HG03045 (cell line): ENCODE results near the gene TMTC4.
A peak's percentile ranks its signal among the peaks of the same experiment; 100 is the strongest.
"Not testable (repeated sequence)": the region's sequence is repeated elsewhere in the genome, so short reads cannot be mapped to it uniquely, and the experiment has no call there.

Experiments used
- ATAC-seq: cut with Tn5 transposase; IDR thresholded peaks from one replicate; pipeline ENCODE4 v1.9.1; 2021; ENCODE audit warnings: mild to moderate bottlenecking, moderate library complexity; ENCODE audit not compliant: unreplicated experiment

TMTC4 gene, protein sequence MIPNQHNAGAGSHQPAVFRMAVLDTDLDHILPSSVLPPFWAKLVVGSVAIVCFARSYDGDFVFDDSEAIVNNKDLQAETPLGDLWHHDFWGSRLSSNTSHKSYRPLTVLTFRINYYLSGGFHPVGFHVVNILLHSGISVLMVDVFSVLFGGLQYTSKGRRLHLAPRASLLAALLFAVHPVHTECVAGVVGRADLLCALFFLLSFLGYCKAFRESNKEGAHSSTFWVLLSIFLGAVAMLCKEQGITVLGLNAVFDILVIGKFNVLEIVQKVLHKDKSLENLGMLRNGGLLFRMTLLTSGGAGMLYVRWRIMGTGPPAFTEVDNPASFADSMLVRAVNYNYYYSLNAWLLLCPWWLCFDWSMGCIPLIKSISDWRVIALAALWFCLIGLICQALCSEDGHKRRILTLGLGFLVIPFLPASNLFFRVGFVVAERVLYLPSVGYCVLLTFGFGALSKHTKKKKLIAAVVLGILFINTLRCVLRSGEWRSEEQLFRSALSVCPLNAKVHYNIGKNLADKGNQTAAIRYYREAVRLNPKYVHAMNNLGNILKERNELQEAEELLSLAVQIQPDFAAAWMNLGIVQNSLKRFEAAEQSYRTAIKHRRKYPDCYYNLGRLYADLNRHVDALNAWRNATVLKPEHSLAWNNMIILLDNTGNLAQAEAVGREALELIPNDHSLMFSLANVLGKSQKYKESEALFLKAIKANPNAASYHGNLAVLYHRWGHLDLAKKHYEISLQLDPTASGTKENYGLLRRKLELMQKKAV

DNA sequence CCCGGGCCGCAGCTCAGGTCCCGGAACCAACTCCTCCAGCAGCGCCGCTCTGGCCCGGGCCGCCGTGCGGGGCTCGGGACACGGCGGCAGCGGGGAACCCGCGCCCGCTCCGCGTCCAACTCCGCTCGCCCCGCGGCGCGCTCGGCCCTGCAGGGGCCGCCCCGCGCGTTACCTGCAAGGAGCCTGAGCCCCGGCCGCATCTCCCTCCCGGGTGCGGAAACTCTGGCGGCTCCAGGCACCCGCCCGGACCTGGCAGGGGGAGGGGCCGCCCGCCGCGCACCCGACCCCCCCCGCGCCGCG lies at the start of gene TMTC4:
TSS of gene TMTC4 (minus strand) at position 224 of the 300 bp plus-strand sequence. CDS start 4,433 bp downstream, outside the sequence.
- peak; percentile 43 for ATAC-seq

DNA sequence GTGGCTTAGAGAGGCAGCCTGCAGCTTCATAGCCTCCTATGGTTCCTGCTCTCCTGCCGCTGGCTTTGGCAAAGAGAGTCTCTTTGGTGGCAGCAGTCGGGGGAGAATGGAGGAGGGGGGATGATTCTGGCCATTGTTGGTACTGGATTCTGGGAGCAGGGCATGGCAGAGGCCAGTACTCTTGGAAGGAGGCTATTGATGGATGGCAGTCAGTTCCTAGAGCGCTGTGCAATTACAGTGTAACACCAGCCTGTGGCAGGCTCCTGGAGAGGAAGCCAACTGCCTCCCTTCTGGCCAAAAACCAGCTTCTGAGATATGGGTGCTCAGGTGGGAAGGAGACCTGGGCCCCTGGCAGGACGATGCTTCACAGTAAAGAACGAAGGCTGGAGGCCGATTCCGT lies 47.9 kb upstream of the TMTC4 start:
- ATAC-seq = no peak

DNA sequence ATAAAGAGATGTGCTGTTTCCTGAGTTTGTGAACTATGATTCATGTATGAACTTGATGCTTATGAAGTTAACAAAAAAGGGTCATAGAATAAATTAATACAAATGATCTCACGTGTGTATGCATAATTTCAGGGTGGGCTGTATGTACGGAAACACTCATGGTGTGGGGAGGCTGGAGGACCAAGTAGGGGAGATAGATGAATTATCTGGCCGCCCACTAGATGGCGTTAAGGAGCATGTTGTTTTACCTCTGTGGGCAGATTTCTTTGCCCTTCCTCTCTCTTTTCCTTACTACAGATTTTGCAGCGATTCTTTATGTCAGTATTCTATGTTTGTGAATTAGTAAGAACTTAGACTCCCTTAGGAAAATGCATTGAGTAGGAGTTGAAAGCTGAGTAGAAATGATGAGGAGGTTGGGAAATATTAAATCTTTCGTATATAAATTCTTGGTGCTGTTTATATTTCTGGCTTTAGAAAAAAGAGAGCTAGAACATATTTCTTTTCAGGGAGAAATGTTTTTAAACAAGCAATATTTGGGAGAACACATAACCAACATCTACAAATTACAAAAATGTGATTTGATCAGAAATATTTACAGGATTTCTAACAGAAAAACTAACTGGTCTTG lies 47.4 kb upstream of the TMTC4 start:
- ATAC-seq = no peak

DNA sequence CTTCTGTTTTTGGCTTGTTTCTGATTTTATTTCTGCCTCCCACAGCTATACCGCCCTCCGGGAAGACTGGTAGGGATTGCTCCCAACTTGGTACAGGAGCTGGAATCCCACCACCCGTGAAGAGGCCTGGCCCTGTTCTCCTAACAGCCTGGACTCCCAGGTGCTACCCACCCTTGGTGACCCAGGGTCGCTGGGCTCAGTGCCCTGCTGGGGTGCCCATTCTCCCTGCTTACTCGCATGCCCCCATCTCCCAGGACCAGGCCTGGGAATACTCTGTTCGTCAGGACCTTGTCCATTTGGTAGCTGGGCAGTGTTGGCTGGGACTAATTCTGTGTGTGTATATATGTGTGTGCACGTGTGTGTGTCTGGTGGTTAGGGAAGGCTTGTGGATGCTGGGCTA lies 41.0 kb upstream of the TMTC4 start:
- ATAC-seq = no peak

DNA sequence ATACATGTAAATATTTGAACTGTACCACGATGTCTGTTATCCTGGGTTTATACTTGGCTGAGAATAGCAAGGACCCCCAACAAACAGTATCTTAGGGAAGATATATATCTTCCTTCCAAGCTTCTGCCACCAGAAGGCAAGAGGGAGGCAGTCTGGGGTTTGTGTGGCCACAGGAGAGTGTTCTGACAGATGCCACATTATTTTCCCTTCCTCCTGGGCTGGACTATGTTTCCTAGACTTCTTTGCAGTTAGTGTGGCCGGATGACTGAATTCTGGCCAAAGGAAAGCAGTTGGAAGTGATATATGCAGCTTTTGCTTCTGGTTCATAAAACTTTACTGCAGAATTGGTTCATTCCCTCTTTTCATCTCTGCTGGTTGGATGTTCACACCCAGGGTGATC lies 39.9 kb upstream of the TMTC4 start:
- ATAC-seq = no peak

DNA sequence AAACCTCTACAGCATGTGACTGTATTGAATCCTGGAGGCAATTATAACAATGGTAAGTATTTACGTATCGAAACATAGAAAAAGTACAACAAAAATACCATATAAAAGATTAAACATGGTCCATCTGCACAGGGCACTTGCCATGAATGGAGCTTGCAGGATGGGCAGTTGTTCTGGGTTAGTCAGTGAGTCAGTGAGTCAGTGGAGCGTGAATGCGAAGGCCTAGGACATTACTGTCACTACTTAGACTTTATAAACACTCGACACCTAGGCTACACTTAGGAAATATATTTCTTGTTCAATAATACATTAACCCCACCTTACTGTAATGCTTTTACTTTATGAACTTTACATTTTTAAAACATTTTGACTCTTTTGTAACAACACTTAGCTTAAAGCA lies 35.6 kb upstream of the TMTC4 start:
- ATAC-seq = no peak

DNA sequence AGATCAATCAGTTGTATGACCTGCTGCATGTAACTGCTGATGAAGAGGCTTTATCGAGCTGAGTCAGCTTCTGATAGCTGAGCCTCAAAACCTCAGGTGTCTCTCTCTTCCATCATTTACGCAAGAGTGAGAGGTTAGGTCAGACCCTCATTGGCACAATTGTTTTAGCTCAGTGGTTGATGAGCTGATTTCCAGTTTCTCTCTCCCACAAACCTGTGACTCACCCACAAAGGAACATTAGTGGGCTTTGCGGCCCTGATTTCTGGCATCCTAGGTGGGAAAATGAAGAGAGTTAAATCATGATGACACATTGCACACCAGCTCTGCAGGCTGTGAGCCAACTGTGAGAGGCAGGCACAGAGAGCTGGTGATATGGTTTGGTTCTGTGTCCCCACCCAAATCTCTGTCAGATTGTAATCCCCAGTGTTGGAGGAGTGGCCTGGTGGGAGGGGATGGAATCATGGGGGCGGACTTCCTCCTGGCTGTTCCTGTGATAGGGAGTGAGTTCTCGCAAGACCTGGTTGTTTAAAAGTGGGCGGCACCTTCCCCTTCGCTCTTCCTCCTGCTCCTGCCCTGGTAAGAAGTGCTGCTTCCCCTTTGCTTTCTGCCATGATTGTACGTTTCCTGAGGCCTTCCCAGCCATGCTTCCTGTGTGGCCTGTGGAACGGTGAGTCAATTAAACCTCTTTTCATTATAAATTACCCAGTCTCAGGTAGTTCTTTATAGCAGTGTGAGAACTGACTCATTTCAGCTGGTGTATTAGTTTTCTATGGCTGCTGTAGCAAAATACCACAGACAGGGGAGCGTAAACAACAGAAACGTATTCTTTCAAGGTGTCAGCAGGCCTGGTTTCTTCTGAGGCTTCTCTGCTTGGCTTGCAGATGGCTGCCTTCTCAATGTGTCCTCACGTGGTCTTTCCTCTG lies 33.5 kb upstream of the TMTC4 start:
- ATAC-seq = no peak

DNA sequence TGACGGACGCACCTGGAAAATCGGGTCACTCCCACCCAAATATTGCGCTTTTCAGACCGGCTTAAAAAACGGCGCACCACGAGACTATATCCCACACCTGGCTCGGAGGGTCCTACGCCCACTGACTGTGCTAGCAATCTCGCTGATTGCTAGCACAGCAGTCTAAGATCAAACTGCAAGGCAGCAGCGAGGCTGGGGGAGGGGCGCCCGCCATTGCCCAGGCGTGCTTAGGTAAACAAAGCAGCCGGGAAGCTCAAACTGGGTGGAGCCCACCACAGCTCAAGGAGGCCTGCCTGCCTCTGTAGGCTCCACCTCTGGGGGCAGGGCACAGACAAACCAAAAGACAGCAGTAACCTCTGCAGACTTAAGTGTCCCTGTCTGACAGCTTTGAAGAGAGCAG lies 23.7 kb upstream of the TMTC4 start:
- not testable (repeated sequence) for ATAC-seq

DNA sequence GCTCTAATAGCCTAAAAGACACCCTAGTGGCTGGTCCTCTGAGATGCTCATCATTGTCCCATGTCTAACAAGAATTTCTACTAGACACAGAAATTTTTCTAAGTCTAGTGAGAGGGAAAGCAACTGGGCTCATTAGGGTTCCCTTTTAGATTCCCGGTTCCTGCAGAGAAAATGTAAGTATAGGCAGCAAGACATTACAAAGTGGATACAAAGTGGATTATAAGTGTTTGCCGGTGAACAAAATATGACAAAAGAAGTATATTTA lies 20.8 kb upstream of the TMTC4 start:
- ATAC-seq = no peak

DNA sequence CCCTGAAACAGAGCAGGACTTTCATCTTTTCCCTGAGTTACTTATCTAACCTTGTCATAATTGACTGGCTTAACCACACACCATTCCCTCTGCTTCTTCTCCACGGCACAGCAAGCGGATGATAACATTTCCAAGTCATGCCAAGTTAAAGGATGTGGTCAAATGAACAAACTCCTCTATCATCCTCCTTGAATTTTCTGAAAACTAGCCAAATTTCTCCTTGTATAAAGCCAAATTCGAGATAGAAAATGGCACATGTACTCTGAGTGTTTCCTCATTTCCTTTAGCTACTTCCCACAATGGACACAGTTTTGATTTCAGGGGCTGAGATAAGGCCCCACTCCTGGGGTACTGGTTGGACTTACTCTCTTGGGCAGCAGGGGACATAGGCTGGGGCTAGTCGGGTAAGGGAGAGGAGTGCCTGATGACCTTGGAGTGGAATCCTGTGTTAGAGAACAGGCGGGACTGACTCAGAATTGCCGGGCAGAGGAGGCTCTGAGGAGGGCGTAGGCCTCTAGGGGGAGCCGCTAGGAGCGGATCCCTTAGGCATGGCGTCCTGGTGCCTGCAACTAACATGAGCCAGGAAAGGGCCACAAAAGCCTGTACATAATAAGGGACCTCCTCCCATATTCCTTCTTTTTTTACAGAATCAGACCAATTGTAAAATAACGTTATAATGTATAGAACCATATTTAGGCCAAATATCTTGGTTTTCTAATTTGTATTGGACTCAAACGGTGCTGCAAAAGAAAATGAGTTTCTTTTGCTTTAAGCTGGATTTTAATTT lies 20.3 kb upstream of the TMTC4 start:
- ATAC-seq = no peak

DNA sequence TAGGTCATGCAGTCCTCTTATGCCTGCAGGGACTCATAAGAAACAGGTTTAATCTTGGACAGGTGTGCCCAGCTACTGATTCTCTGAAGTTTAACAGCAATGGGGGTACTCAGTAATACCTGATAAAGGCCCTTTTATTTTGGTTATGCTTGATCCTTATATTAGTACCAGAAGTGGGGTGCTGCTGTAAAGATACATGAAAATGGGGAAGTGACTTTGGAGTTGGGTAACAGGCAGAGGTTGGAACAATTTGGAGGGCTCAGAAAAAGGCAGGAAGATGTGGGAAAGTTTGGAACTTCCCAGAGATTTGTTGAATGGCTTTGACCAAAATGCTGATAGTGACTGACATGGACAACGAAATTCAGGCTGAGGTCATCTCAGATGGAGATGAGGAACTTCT lies 14.6 kb upstream of the TMTC4 start:
- no peak for ATAC-seq

DNA sequence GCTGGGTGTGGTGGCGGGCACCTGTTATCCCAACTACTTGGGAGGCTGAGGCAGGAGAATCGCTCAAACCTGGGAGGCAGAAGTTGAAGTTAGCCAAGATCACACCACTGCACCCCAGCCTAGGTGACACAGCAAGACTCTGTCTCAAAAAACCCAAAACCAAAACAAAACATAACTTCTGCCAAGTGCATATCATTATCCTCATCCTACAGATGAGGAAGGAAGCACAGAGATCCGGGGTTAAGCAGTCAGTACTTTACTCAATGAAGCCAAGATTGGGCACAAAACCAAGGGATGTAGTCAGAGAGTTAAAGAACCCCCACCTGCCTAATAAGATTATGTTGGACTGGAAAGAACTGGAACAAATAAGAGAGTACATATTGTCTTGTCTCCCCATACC lies 5.5 kb upstream of the TMTC4 start:
- ATAC-seq = no peak

DNA sequence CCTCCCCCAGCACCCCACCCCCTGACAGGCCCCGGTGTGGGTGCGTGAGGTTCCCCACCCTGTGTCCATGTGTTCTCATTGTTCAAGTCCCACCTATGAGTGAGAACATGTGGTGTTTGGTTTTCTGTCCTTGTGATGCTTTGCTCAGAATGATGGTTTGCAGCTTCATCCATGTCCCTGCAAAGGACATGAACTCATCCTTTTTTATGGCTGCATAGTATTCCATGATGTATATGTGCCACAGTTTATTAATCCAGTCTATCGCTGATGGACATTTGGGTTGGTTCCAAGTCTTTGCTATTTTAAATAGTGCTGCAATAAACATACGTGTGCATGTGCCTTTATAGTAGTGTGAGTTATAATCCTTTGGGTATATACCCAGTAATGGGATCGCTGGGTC lies 2.5 kb upstream of the TMTC4 start:
- ATAC-seq = not testable (repeated sequence)

DNA sequence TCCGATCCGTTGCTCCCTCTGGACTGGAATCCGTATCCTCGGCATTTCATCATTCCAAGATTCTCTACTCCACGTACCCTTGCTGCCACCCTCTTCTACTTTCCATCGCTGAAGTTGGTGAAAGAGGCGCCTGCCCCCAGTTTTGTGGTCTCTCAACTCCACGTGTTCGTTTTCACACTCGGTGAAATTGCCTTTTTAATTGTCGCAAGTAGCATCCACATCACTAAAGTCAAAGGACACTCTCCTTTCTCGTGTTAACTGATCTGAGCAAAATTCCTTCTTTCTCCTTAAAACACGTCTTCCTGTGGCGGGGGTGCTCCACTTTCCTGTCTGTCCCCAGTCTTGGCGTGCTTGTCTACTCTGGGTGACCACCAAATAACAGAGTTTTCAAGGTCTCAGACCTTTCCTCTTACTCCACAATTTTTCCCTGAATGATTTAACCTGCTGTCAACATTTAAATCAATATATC lies 1.1 kb upstream of the TMTC4 start:
- ATAC-seq = no peak

DNA sequence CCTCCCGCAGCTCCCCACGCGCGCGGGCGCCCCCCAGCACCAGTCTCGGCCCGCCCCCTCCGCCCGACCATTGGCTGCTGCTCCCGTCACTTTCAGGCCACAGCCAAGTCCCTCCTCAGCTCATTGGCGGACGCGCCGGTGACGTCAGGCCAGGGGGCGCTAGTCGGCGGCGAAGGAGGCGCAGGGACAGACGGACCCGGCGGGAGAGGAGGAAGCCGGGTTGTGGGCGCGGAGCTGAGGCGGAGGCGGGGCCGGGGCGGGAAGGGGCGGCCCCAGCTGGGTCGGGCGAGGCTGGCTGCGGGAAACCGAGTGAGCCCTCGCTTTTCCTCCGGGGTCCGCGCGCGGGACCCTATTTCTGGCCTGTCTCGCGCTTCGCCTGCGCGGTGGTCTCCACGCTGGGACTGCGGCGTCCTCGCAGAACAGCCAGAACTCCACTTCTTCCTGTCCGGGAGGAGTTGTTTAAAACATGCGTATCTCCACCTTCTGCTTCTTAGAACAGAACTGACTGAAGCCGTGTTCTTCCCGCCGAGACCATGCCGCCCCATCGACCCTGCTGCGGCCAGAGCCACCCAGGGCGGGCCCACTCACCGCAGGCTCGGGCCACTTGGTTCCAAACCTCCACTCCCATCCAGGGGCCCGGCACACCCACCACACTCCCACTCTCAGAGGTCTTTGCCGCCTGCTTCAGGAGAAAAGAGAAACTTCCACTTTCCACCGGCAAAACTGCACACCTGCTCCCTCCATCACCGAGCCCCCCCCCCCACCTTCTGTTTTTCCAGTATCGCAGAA lies 471 bp upstream of the TMTC4 start:
- ATAC-seq = peak; percentile 95

DNA sequence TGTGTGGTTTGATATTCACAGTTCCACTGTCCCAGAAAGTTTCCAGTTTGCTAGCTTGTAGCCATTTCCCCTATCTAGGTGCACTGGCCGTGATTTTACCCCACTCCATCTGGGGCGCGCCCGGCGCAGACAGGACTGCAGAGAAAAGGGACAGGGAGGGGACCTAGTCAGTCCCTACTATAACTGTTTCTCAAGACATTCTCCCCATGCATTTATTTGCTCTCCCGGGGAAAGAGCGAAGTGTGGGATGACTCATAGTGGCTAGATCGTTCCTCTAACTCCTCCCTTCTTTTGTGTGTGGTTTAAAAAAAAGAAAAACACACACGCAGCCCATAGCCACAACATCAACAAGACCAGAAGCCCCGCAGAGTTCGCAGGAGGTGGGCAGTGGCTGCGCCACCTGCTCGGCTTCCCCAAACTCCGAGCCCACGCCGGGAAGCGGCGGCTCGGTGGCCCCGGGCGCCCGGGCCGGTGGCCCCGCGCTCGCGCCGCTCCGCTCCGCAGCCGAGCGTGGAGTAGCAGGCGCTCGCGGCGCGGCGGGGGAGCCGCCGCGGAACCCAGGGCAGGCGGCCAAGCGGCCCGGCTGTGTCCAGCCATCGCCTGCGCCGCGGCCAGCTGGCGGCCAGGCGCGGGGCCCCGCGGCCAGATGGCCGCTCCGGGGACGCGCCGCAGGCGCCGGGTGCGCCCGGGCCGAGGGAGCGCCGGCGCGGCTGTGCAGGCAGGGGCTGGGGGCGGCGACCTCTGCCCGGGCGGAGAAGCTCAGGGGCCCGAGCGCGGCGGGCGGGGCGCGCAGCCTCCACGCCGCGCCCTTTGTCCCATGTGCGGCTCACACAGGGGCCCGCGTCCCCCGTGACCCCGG lies 653 bp downstream of the TMTC4 start:
- ATAC-seq = peak; percentile 37

DNA sequence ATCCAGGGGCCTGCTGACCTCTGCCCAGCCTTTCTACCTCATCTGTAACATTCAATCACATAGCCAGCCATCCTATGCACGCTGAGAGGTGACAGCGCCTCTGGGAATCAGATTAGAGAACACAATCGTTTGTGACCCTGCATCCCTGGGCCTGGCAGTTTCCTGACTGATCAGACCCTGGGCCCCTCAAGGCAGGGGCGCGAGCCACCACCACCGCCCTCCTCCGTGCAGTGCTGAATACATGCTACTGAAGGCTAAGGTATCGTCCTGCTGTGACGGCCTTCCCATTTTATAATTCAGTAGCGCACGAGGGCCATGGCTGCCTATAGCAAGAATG lies 1.3 kb downstream of the TMTC4 start:
- ATAC-seq = no peak

DNA sequence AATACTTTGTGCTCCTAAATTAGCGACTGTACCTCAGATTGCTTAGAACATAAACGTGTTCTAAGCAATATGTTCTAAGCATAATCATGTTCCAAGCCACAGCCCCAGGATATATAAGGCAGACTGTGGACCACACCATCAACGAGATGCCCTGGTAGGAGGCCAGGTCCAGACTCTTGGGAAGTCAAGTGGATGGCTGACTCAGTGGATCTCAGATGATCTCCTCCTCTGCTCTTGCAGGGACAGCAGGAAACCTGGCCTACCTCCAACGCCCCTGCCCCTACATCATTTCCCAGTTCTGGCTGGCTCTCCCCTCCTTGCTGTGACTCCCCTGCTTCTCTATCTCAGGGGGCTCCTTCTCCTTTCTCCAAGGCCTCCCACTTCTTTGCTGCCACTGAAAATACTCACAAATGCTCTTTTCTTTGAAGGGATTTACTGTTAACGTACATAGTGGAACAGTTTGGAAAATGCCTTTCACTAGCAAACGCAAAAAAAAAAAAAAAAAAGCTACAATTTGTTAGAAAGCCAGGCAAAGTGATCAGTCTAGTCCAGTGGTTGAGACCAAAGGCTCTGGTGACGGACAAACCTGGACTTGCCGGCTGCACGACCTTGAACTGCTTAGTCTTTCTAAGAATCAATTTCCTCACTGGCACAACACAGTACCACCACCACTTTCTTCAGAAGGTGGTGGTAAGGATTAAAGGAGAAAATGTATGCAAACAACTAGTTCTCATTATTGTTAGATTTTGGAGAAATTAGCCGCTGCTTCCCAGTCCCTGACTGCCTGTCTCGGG lies 3.0 kb downstream of the TMTC4 start:
- ATAC-seq = no peak
